Activated T-helper 1 cell treated with anti-CD3 and anti-CD28 coated beads, Interleukin-12 subunit alpha, Interleukin-12 subunit beta, Interleukin-2, Interleukin-4 antibody, amounts not matched to agents 30 ng/mL and 10 ng/mL and 1 ng/mL, durations not matched to agents 14 hours and 24 hours and 36 hours (primary cell): ENCODE measurements around the gene CEACAM16. TPM values are rescaled to one million over a fixed set of nuclear protein-coding genes. Genes with fewer than 3 reads are reported as not detected.
A peak's percentile ranks its signal among the peaks of the same experiment; 100 is the strongest.

Experiments used
- DNase-seq: peaks from one replicate; pipeline ENCODE4 v3.0.0; 2021; ENCODE audit warnings: low spot score
- H3K27ac Mint-ChIP-seq: one replicate; pipeline ENCODE4 v1.8.0; 2021; ENCODE audit warnings: mild to moderate bottlenecking, mixed read lengths
- H3K27me3 Mint-ChIP-seq: one replicate; pipeline ENCODE4 v1.8.0; 2022; ENCODE audit warnings: mild to moderate bottlenecking, moderate library complexity, mixed read lengths; ENCODE audit not compliant: insufficient read depth
- H3K36me3 Mint-ChIP-seq: one replicate; pipeline ENCODE4 v1.8.0; 2021; ENCODE audit warnings: low read depth, mixed read lengths
- H3K4me1 Mint-ChIP-seq: one replicate; pipeline ENCODE4 v1.8.0; 2021; ENCODE audit warnings: low read depth, mixed read lengths
- H3K4me3 Mint-ChIP-seq: one replicate; pipeline ENCODE4 v1.8.0; 2021; ENCODE audit warnings: mild to moderate bottlenecking, moderate library complexity, mixed read lengths
- H3K9me3 Mint-ChIP-seq: one replicate; pipeline ENCODE4 v1.8.0; 2021; ENCODE audit warnings: mixed read lengths
- intact Hi-C: fragments of 100-400 bp; cut with micrococcal nuclease; formaldehyde crosslinking; loops from one replicate; pipeline ENCODE4 v1.15.1; 2024
- total RNA-seq: library from RNA; stranded (reverse); gene quantifications from 2 replicates; pipeline ENCODE4 v1.2.3, GENCODE V29; 2022

Gene CEACAM16
- total RNA-seq, 1 donor from 2014 or later: not detected

GRCh38 chr19:44728178-44728577, 29.2 kb downstream of the CEACAM16 start:
- Mint-ChIP-seq H3K36me3 (no peaks in the 10 kb centered on the region), H3K9me3 (no peaks in the 10 kb centered on the region), H3K4me3 (peak overlapping the region; percentile 59), H3K27ac (peak overlapping the region; percentile 46), H3K27me3 (peaks cover 2% of the 10 kb centered on the region), H3K4me1 (peaks cover 36% of the 10 kb centered on the region)
- DNase-seq: no peak
- intact Hi-C loops: no loop called here

GRCh38 chr19:44729516-44730033, 30.6 kb downstream of the CEACAM16 start:
- no peak for DNase-seq
- intact Hi-C loops: no loop called here
- H3K4me1 Mint-ChIP-seq: peaks cover 23% of the 10 kb centered on the region
- H3K9me3 Mint-ChIP-seq: no peaks in the 10 kb centered on the region
- no peak overlapping the region for H3K27ac Mint-ChIP-seq
- H3K36me3 Mint-ChIP-seq: no peaks in the 10 kb centered on the region
- H3K27me3 Mint-ChIP-seq: peaks cover 2% of the 10 kb centered on the region
- no peak overlapping the region for H3K4me3 Mint-ChIP-seq

- peaks cover 16% of the 10 kb centered on the region for H3K4me1 Mint-ChIP-seq
- H3K27ac Mint-ChIP-seq: no peak overlapping the region
- intact Hi-C loops: no loop called here
- no peak overlapping the region for H3K4me3 Mint-ChIP-seq
- DNase-seq: no peak
- no peaks in the 10 kb centered on the region for H3K9me3 Mint-ChIP-seq
- H3K27me3 Mint-ChIP-seq: peaks cover 9% of the 10 kb centered on the region
- H3K36me3 Mint-ChIP-seq: no peaks in the 10 kb centered on the region
Measured at GRCh38 chr19:44731081-44731480, 32.1 kb downstream of the CEACAM16 start.

- no peak overlapping the region for H3K27ac Mint-ChIP-seq
- H3K36me3 Mint-ChIP-seq: no peaks in the 10 kb centered on the region
- peaks cover 16% of the 10 kb centered on the region for H3K4me1 Mint-ChIP-seq
- DNase-seq: no peak
- peaks cover 9% of the 10 kb centered on the region for H3K27me3 Mint-ChIP-seq
- intact Hi-C loops: no loop called here
- no peaks in the 10 kb centered on the region for H3K9me3 Mint-ChIP-seq
- no peak overlapping the region for H3K4me3 Mint-ChIP-seq
Measured at GRCh38 chr19:44731622-44732021, 32.7 kb downstream of the CEACAM16 start.

GRCh38 chr19:44732235-44733014, 33.5 kb downstream of the CEACAM16 start:
- peaks cover 20% of the 10 kb centered on the region for H3K4me1 Mint-ChIP-seq
- DNase-seq: no peak
- no peak overlapping the region for H3K27ac Mint-ChIP-seq
- H3K4me3 Mint-ChIP-seq: no peak overlapping the region
- no peaks in the 10 kb centered on the region for H3K9me3 Mint-ChIP-seq
- peaks cover 9% of the 10 kb centered on the region for H3K27me3 Mint-ChIP-seq
- no peaks in the 10 kb centered on the region for H3K36me3 Mint-ChIP-seq
- intact Hi-C loops: no loop called here

- intact Hi-C loops: no loop called here
- peaks cover 10% of the 10 kb centered on the region for H3K4me1 Mint-ChIP-seq
- peaks cover 11% of the 10 kb centered on the region for H3K27me3 Mint-ChIP-seq
- DNase-seq: no peak
- H3K36me3 Mint-ChIP-seq: no peaks in the 10 kb centered on the region
- H3K27ac Mint-ChIP-seq: no peak overlapping the region
- no peaks in the 10 kb centered on the region for H3K9me3 Mint-ChIP-seq
- no peak overlapping the region for H3K4me3 Mint-ChIP-seq
Measured at GRCh38 chr19:44734357-44734756, 35.4 kb downstream of the CEACAM16 start.

GRCh38 chr19:44735011-44735410, 36.1 kb downstream of the CEACAM16 start:
- Mint-ChIP-seq H3K4me3 (no peak overlapping the region), H3K27ac (no peak overlapping the region), H3K27me3 (peaks cover 13% of the 10 kb centered on the region), H3K4me1 (peaks cover 10% of the 10 kb centered on the region), H3K36me3 (no peaks in the 10 kb centered on the region), H3K9me3 (no peaks in the 10 kb centered on the region)
- DNase-seq: no peak
- intact Hi-C loops: no loop called here

GRCh38 chr19:44737238-44738071, 38.5 kb downstream of the CEACAM16 start:
- Mint-ChIP-seq H3K27ac (no peak overlapping the region), H3K4me1 (peaks cover 10% of the 10 kb centered on the region), H3K4me3 (no peak overlapping the region), H3K9me3 (no peaks in the 10 kb centered on the region), H3K27me3 (peaks cover 11% of the 10 kb centered on the region), H3K36me3 (no peaks in the 10 kb centered on the region)
- intact Hi-C loops: no loop called here
- DNase-seq: no peak

- intact Hi-C loops: no loop called here
- H3K4me3 Mint-ChIP-seq: no peak overlapping the region
Measured at GRCh38 chr19:44738136-44738535, 39.2 kb downstream of the CEACAM16 start.

GRCh38 chr19:44738603-44739558, 39.9 kb downstream of the CEACAM16 start:
- no peaks in the 10 kb centered on the region for H3K36me3 Mint-ChIP-seq
- intact Hi-C loops: no loop called here
- no peak overlapping the region for H3K27ac Mint-ChIP-seq
- no peak for DNase-seq
- H3K9me3 Mint-ChIP-seq: no peaks in the 10 kb centered on the region
- no peak overlapping the region for H3K4me3 Mint-ChIP-seq
- peaks cover 10% of the 10 kb centered on the region for H3K4me1 Mint-ChIP-seq
- peaks cover 11% of the 10 kb centered on the region for H3K27me3 Mint-ChIP-seq

More at GRCh38 chr19:44738136-44738535, 39.2 kb downstream of the CEACAM16 start:
- no peaks in the 10 kb centered on the region for H3K36me3 Mint-ChIP-seq
- DNase-seq: no peak
- peaks cover 10% of the 10 kb centered on the region for H3K4me1 Mint-ChIP-seq
- peaks cover 11% of the 10 kb centered on the region for H3K27me3 Mint-ChIP-seq
- H3K27ac Mint-ChIP-seq: no peak overlapping the region
- H3K9me3 Mint-ChIP-seq: no peaks in the 10 kb centered on the region

- H3K27ac Mint-ChIP-seq: no peak overlapping the region
- H3K4me1 Mint-ChIP-seq: peaks cover 5% of the 10 kb centered on the region
- no peak overlapping the region for H3K4me3 Mint-ChIP-seq
- peaks cover 7% of the 10 kb centered on the region for H3K27me3 Mint-ChIP-seq
- intact Hi-C loops: no loop called here
- no peaks in the 10 kb centered on the region for H3K36me3 Mint-ChIP-seq
- no peak for DNase-seq
- no peaks in the 10 kb centered on the region for H3K9me3 Mint-ChIP-seq
Measured at GRCh38 chr19:44740351-44740824, 41.4 kb downstream of the CEACAM16 start.

GRCh38 chr19:44741258-44741731, 42.3 kb downstream of the CEACAM16 start:
- Mint-ChIP-seq H3K4me3 (no peak overlapping the region), H3K27me3 (peaks cover 4% of the 10 kb centered on the region), H3K27ac (no peak overlapping the region), H3K4me1 (peaks cover 14% of the 10 kb centered on the region), H3K36me3 (no peaks in the 10 kb centered on the region), H3K9me3 (no peaks in the 10 kb centered on the region)
- intact Hi-C loops: no loop called here
- no peak for DNase-seq
